Stimulated activated CD8-positive, alpha-beta memory T cell treated with anti-CD3 and anti-CD28 coated beads, Interleukin-7, amount 100 ng/mL, for 4 hours (primary cell): ENCODE results near the gene KDM5B.

ENCODE experiments used
- DNase-seq, 2 donors: peaks; one replicate each; pipeline ENCODE4 v3.0.0-alpha.2; 2020; ENCODE audit warnings: low read depth in 2 of 2

The KDM5B gene

GRCh38 chr1:202711949-202712635 lies 96.1 kb downstream of the KDM5B start:
- DNase-seq, result no peak

DNA sequence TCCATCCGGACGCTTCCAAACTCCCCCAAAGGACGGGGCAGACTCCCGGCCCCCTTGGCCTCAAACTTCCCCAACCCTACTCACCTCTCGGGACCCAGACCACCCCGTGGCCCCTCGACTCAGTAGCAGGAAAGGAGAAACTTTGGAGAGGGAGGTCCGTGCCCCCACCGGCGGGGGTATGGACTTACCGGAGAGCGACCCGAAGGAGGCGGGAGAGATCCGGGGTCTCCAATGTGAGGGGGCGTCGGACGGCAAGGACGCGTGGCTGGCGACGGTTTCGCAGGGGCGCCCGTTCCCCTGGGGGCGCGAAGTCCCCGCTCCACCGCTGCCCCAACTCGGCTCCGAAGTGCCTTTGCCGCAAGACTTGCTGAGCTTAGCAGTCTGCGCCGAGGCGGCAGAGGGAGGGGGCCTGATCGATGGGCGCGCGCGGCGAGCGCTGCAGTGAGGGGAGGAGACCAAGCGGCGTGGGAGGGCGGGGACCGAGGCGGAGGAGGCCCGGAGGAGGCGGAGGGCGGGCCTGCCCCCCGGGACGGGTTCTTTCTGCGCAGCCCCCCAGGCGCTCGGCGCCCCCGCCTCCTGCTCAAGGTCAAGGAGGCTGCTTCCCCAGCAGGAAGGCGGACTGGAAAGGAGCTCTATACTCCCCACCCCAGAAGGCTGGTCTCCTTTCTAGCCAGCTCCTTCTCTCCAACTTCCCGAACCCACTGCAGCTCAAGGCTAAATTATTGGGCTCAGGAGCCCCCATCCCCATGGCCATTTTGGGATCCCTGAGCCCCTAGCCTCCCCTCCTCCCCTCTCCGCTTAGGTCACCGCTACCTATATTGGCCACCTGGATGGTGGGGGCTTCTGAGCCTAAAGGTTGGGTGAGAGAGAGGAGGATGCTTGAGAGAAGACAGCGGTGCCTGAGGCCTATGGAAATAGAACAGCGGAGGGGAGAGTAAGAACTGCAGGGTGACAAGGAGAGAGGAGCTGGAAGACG lies 97.9 kb downstream of the KDM5B start, which contains the start of gene SYT2:
TSS of gene SYT2 (minus strand) at position 385 of the 976 bp plus-strand sequence. CDS start 104,682 bp downstream, outside the sequence.
- no peak for DNase-seq

- no peak for DNase-seq
Measured at GRCh38 chr1:202709276-202710041, 98.8 kb downstream of the KDM5B start.

DNA sequence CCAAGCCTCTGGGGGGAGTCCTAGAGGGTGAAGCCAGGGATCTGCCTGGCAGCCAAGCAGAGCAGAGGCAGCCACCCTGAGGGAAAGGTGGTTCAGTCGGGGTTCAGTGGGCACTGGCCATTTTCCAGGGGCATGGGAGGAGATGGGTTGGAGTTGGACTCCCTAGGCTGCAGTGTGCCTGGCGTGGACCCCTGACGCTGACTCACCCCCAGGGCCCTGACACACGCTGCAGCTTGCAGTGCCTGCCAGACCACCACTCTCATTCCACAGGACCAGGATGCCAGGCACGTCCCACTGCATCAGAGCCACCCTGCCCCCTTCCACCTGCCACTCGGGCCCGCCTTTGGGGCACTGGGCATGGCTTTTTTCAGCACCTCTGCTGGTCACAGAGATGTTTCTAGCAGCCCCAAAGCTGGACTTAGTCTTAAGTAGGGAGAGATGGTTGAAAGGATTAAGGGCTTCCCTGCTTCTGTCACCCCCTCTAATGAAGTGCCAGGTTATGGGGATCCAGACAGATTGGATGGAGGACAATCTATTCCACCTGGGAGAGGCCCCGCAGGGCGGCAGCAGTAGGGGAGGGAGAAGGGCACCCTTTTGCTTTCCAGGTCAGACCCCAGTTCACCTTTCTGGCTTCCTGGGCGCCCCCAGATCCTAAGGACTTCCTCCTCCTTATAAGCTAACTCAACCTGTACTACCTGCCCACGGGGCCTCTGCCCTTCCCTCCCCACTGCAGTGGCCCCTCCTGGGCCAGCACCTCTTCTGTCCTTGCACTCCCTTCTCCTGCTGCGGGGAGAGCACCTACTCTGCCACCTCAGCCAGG lies 99.6 kb downstream of the KDM5B start:
- DNase-seq, result no peak

DNA sequence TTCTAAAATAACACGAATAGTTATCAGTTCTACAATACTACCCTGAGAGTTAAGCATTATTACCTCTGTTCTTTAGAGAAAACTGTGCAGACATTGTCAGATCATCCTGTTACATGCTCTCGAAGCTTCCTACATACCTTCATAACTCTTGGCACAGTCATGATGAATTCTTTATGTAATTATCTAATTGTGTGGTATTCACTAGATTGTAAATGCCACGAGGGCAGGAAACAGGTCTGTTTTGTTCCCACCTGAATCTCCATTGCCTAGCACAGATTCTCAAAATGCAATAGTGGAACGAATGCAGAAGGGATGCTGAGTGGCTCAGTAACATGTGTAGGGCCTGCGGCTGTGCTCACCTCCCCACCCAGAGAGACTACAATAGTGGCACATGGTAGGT lies 101.4 kb downstream of the KDM5B start:
- no peak for DNase-seq

- DNase-seq, result no peak
Measured at GRCh38 chr1:202704601-202705000, 103.6 kb downstream of the KDM5B start.

- no peak for DNase-seq
Measured at GRCh38 chr1:202703191-202703590, 105.0 kb downstream of the KDM5B start.

DNA sequence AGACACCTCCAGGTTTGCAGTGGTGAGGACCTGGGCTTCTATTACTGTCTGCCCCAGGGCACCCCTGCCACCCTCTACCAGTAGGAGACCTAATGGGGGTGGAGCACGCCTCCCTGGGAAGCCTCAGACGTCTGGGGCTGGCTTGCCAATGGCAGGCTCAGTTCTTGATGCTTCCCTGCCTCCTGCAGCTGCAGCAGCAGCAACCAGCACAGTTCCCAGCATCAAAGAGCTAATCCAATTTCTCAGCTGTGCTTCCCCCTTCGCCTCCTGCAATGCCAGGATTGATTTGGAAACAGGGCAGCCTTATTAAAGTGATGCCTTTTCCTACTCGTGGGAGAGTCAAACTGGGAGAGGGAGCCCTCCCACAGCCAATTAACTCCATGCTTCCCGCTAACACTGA lies 106.1 kb downstream of the KDM5B start:
- DNase-seq, result no peak

DNA sequence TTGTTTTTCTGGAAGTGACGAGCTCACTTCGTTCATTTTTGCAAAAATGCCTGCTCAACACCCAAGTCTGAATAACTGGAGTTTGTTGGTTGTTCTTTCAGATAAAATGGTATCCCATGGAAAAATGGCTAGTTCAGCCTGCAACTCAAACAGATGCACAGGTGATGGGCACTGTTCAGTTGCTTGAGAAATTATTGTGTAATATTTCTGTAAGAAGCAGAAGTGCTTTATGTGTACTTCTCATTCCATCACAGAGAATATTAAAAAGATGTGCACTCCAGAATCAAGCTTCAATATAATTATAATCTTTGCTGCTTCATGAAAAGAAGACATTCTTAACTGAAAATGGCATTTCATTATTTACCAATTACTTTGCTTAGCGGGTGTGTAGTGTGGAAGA lies 107.0 kb downstream of the KDM5B start:
- DNase-seq, result no peak

DNA sequence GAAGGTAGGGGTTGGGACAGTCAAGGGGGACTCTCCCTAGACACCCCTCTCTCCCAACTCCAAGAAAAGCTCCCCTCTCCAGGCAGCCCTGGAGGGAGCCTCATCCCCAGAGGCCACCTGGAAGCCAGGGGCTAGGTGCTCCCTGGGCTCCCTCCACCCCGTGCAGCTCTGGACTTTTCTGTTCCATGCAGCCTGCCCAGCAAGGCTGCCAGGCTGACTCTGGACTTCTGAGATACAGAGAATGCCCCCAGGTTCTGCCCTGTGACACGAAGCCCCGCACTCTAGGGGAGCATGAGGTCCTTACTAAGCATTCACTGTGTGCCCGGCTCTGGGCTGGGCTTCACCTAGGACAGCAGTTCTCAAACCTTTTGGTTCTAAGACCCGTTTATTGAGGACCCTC lies 108.2 kb downstream of the KDM5B start:
- no peak for DNase-seq

- no peak for DNase-seq
Measured at GRCh38 chr1:202698276-202698675, 109.9 kb downstream of the KDM5B start.

DNA sequence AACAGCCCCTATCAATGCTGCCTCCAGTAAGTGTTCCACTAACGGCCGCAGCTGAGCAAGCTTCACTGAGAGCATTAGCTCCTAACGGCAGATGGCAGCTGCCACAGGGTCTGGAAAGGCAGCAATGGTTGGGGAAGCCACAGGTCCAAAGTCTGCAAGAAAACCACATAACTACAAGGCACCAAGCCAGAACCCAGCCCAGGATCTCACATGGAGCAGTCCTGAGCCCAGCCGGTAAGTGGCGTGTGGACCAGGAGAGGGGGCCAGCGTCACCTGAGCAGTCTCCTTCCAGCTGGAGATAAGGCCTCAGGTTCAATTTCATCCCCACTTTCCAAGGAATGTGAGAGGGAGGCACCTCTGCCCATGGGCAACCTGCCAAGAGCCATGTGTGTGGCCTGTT lies 111.2 kb downstream of the KDM5B start:
- no peak for DNase-seq

- DNase-seq, result no peak
Measured at GRCh38 chr1:202694314-202694713, 113.9 kb downstream of the KDM5B start.

- DNase-seq, result peak; percentile 22 to 26
Measured at GRCh38 chr1:202692959-202693555, 115.2 kb downstream of the KDM5B start.

- no peak for DNase-seq
Measured at GRCh38 chr1:202691816-202692215, 116.4 kb downstream of the KDM5B start.

DNA sequence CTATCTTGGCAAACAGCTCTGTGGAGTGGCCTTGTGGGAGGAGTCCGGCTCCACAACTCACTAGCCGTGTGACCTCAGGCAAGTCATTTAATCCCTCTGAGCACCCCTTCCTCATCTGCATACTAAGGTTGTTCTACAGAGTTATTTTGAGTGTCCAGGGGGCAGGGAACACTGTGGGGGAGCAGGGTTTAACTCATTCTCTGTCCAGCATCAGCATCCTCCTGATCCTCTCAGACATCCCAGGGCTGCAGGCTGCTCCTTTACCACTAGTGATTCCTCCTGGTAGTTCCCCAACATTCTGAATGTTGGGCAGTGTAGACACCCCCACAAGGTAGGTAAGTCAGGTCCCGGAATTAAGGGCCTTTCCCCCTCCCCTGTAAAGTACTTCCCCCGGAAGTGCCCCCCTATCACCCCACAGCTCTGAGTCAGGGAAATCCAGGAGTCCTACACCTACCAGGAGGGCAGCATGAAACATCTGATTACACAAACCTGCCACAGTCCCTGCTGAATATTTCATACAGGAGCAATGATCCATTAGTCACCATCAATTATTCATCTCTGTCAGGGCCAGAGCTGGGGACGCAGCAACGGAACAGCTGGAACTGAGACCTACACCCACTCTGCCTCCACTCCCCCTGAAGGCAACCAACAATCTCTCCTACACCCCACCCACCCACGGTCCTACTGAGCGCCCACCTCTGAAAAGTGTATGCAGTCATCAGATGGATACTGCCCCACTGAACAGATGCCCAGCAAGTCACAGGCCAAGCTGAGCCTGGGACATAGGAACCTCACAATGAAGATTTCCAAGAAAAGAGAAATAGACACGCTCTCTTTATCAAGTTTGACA lies 118.5 kb downstream of the KDM5B start:
- DNase-seq, result no peak

DNA sequence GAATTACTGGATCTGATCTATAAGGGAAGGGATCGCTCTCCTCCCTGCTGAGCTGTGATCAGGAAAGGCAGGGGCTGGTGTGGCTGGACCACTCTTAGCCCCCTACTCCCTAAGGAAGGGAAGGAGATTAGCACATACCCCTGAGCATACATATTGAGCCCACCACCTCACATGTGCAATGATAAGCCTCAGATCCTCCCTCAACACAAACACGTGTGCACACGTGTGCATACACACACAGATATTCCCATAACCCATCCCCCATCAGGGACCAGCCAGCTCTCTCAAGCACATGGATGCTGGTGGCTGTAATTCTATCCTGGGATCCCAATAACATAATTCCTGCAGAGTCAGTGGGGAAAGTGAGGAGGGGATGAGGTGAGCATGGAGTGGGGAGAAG lies 119.1 kb downstream of the KDM5B start:
- no peak for DNase-seq

DNA sequence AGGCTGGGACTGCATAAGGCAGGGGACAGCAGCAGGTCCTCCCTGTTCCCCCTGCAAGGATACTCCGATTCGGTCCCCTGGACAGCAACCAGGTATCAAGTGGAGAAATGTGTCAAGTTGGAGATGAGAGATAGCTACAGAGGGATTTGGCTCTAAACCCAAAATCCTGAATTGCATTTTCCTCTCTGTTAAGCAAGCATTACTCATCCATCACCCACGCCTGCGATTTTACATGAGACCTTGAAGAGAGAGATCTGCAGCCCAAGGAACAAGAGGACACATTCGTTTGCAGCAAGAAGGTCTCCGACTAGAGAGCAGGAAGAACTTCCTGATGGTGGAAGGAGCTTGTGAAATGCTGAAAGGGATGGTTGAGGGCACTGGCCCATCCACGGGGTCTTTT lies 119.8 kb downstream of the KDM5B start:
- no peak for DNase-seq

DNA sequence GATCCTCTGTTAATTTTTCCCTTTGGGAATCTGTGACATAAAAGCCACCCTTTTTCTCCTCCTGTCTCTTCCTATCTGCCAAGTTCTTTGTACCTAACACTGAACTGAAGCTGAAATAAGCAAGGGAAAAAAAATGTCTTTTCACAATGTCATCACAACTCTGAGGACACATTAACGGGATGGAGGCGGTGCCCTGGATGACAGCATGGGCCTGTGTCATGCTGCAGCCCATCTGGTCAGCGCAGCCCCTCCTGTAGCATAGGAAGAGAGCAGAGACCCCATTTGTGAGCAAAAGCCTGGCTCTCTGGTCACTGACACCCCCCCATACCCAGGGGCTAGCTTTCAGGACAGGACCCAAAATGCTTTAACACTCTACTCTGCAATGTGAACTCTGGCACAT lies 120.4 kb downstream of the KDM5B start:
- DNase-seq, result no peak

DNA sequence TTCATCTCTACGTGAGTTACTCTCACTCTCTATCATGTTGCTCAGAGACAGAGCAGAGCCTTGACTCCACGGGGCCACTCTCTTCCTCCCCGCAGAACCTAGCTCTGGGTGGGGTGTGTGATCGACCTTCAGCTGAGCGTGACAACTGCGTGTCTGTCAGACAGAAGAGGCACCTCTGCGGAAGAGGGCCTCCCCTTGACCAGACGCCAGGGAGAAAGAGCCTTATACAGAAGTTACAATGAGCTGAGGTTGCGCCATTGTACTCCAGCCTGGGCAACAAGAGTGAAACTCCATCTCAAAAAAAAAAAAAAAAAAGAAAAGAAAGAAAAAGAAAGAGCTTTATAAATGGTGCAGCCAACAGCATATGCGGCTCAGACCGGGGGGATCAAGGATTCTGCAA lies 120.9 kb downstream of the KDM5B start:
- DNase-seq, result no peak
